Measurements from ENCODE around the gene SRRM4. TPM values are rescaled to one million over a fixed set of nuclear protein-coding genes. Genes with fewer than 3 reads are reported as not detected.
A peak's percentile ranks its signal among the peaks of the same experiment; 100 is the strongest.

Gene SRRM4
- total RNA-seq, 4 donors from 2014 or later: 0.04 to 0.05 TPM; not detected in 2

GRCh38 chr12:119136811-119137410 lies 155.6 kb downstream of the SRRM4 start:
- H3K36me3 ChIP-seq: no peaks in the 10 kb centered on the region
- peaks cover 0 to 4% (median 0%) of the 10 kb centered on the region in 3 donors for H3K9me3 ChIP-seq
- H3K27ac ChIP-seq: no peak overlapping the region
- no peak for ATAC-seq
- intact Hi-C loops (cut with DNase I; ENCODE audit: low total_unique reads) (no loop called here), in situ Hi-C loops (cut with MboI; ENCODE audit: low sequenced_read_pairs in 4 of 4) (no loop called here)
- no peak for DNase-seq
- H3K4me3 ChIP-seq: no peak overlapping the region
- H3K4me1 ChIP-seq: peaks cover 0 to 6% of the 10 kb centered on the region in 2 donors
- no peaks in the 10 kb centered on the region for H3K27me3 ChIP-seq
- TF ChIP-seq CTCF (IDR thresholded peaks at IDR 0.05 in 4 of 5, conservative IDR thresholded peaks at IDR 0.05 in 1 of 5) (no peak), POLR2A (IDR thresholded peaks at IDR 0.05) (no peak)

GRCh38 chr12:119139448-119139847 lies 158.1 kb downstream of the SRRM4 start:
- TF ChIP-seq POLR2A (IDR thresholded peaks at IDR 0.05): no peak
- TF ChIP-seq CTCF (IDR thresholded peaks at IDR 0.05 in 4 of 5, conservative IDR thresholded peaks at IDR 0.05 in 1 of 5): no peak
- intact Hi-C loops (cut with DNase I; ENCODE audit: low total_unique reads): no loop called here
- in situ Hi-C loops (cut with MboI; ENCODE audit: low sequenced_read_pairs in 4 of 4): no loop called here
- no peaks in the 10 kb centered on the region for H3K36me3 ChIP-seq
- H3K27me3 ChIP-seq: no peaks in the 10 kb centered on the region
- H3K4me1 ChIP-seq: peaks cover 0 to 6% of the 10 kb centered on the region in 2 donors
- H3K27ac ChIP-seq: peak overlapping the region in 1 of 4 donors; percentile 21
- H3K4me3 ChIP-seq: no peak overlapping the region
- ATAC-seq (peak; percentile 86 to 89), DNase-seq (no peak)
- H3K9me3 ChIP-seq: no peaks in the 10 kb centered on the region

- intact Hi-C loops (cut with DNase I; ENCODE audit: low total_unique reads) (no loop called here), in situ Hi-C loops (cut with MboI; ENCODE audit: low sequenced_read_pairs in 4 of 4) (no loop called here)
- Histone ChIP-seq H3K4me1 (peaks cover 8 to 10% of the 10 kb centered on the region in 2 donors), H3K27me3 (no peaks in the 10 kb centered on the region), H3K4me3 (no peak overlapping the region), H3K36me3 (no peaks in the 10 kb centered on the region), H3K27ac (no peak overlapping the region), H3K9me3 (no peaks in the 10 kb centered on the region)
- no peak for TF ChIP-seq POLR2A (IDR thresholded peaks at IDR 0.05)
- no peak for TF ChIP-seq CTCF (IDR thresholded peaks at IDR 0.05 in 4 of 5, conservative IDR thresholded peaks at IDR 0.05 in 1 of 5)
- DNase-seq (no peak), ATAC-seq (no peak)
These were observed 164.0 kb downstream of the SRRM4 start for GRCh38 chr12:119145367-119145766.

- H3K27me3 ChIP-seq: no peaks in the 10 kb centered on the region
- no peak for TF ChIP-seq CTCF (IDR thresholded peaks at IDR 0.05 in 4 of 5, conservative IDR thresholded peaks at IDR 0.05 in 1 of 5)
- no peak for TF ChIP-seq POLR2A (IDR thresholded peaks at IDR 0.05)
- DNase-seq (peak; percentile 35 to 78), ATAC-seq (peak; percentile 59 to 93)
- no peak overlapping the region for H3K4me3 ChIP-seq
- peaks cover 9 to 10% of the 10 kb centered on the region in 2 donors for H3K4me1 ChIP-seq
- no peaks in the 10 kb centered on the region for H3K9me3 ChIP-seq
- intact Hi-C loops (cut with DNase I; ENCODE audit: low total_unique reads) (no loop called here), in situ Hi-C loops (cut with MboI; ENCODE audit: low sequenced_read_pairs in 4 of 4) (no loop called here)
- H3K36me3 ChIP-seq: no peaks in the 10 kb centered on the region
- H3K27ac ChIP-seq: peak overlapping the region in 3 of 4 donors; percentile 34 to 76 (median 59)
These were observed 166.6 kb downstream of the SRRM4 start for GRCh38 chr12:119147847-119148448.
